ENCODE results near the gene KCNQ2.

Gene KCNQ2

DNA sequence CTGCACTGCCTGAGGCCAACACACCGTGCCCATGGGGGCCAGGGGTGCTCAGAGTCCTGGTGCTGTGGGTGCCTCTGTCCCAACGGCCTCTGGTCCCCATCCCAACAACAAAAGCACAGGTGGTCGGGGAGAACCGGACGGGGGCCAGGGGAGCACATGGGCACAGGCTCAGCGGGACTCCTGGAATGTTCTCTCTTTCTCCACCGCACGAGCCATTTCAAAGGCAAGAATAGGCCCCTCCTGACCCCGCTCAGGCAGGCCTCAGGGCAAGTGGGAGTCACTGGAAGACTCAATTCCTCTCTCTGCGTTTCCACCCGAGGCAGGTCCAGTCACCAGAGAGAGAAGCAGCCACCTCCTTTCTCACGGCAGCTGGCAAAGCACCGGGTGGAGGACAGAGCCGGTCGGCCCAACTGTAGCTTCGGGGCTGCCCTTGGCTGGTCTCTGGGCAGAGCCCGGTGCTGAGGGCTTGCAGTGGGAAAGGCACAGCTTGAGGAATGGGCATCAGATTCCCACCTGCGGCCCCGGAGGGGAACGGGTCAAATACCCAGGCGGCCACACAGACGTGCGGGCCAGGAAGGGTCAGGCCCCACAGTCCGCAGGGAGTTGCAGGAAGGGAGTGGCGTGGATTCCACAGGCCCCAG, 55.2 kb downstream of the KCNQ2 start:
- DNase-seq (ENCODE audit: low spot score), result no peak

GRCh38 chr20:63416631-63417030, 55.8 kb downstream of the KCNQ2 start:
- DNase-seq (ENCODE audit: low spot score), result no peak

DNA sequence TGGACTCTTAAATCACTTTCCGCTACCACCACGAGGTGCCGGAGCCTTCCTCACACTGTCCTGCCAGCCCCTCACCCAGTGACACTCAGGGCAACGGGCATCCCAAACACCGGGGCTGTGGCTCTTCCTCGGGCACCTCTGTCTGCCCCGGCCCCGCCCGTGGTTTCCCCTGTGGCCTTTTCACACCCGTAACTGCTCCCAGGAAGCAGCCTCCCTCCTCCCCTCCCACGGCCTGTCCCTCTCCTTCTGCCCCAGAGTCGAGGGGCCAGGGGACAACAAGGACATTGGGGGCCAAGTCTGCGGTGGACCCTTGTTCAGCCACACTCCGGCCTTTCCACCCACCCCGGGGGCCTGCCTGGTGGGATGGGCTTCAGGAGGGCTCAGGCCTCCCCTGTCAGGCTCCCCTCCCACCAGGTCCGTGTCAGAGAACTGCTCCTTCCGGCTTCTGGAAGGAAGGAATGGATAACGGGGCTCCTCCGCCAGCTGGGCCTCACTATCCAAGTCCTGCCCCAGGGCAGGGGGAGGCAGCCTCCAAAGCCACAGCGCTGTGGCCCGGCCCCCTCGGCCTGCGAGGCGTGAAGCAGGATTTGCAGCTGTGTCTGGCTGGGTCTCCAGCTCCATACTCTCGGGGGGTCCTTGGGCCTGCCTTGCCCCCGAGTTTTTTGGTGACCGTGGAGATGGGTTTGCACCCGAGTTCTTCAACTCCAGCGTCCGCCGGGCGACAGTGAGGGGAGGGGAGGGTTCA, 56.6 kb downstream of the KCNQ2 start:
- DNase-seq (ENCODE audit: low spot score), result no peak

DNA sequence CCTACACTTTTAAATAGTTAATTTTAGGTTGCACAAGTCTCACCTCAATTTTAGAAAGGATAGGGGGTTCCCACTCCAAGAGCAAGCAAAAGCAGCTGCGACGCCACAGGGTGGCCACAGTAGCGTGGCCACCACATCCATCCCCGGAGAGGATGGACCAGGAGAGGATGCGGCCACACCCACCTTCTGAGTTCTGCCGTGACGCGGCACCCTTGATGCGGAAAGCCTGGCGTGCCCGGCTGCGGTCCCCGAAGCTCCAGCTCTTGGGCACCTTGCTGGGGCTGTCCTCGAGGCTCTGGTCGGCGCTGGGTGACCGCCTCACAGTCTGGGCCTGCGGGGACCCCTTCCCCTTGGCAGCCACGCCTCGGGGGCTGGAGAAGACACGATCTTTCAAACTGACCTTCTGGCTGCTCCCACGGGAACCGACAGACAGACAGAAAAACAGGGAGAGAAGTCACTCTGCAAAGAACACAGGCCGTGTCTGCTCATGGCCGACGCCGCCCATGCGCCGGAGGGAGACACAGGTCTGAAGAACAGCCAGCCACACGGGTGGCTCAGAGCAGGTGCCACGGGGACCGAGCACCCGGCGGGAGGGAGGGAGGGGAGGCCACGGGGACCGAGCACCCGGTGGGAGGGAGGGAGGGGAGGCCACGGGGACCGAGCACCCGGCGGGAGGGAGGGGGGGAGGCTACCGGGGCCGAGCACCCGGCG, 57.6 kb downstream of the KCNQ2 start:
- DNase-seq (ENCODE audit: low spot score), result no peak

GRCh38 chr20:63413963-63414684, 58.3 kb downstream of the KCNQ2 start:
- DNase-seq (ENCODE audit: low spot score), result no peak

DNA sequence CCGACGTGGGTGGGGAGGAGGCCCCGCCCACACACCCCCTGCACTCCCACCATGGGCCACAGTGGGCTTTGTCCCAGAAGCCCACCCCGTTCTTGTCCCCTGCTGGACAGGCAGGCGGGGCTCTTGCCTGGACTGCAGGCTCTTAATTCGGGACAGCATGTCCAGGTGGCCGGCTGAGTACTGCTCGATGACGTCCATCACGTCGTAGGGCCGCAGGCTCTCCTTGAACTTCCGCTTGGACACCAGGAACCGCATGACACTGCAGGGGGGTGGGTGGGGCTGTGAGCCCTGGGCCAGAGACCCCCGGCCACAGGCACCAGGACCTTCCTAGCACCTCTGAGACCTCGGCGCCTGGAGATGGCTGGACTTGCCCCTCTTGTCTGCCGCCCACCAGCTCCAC, 59.1 kb downstream of the KCNQ2 start:
- DNase-seq (ENCODE audit: low spot score), result no peak

GRCh38 chr20:63412889-63413288, 59.6 kb downstream of the KCNQ2 start:
- DNase-seq (ENCODE audit: low spot score), result no peak

- no peak for DNase-seq (ENCODE audit: low spot score)
These were observed 60.4 kb downstream of the KCNQ2 start for GRCh38 chr20:63411898-63412631.

DNA sequence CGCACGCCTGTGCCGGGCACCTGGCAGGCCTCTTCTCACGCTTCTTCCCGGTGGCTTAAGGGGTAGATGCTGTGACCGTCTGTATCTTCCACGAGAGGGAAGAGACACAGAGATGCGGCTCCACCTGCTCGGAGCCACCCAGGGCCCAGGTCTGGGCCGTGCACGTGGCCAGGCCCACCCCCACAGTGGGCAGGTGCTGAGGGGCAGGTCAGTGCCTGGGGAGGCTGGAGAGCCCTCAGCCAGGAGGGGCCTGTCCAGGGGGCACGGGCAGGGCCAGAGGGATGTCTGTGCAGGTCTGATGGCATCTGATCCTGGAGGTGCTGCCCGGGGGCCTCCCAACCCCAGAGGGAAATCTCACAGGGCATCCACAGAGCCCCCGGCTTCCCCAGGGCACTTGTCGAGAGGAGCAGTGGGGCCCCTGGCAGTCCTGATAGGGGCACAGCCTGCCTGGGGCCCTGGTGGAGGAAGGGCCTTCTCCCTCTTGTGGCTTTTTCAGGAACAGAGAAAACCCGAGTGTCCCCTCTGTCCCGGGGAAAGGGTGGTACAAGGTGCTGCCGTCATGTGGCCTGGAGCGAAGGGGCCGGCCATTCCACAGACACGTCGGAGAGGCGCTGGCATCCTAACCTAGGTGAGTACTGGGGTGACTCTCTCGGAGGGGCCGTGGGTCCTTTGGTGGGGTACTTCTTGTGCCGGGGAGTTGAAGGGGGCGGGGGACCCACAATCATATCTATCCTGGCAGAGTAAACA, 61.1 kb downstream of the KCNQ2 start:
- DNase-seq (ENCODE audit: low spot score), result no peak

GRCh38 chr20:63409834-63410435, 62.5 kb downstream of the KCNQ2 start:
- peak; percentile 80 for DNase-seq (ENCODE audit: low spot score)

- DNase-seq (ENCODE audit: low spot score), result peak; percentile 76
These were observed 63.2 kb downstream of the KCNQ2 start for GRCh38 chr20:63409066-63409833.

- DNase-seq (ENCODE audit: low spot score), result no peak
These were observed 63.8 kb downstream of the KCNQ2 start for GRCh38 chr20:63408684-63409046.

GRCh38 chr20:63407928-63408683, 64.3 kb downstream of the KCNQ2 start:
- no peak for DNase-seq (ENCODE audit: low spot score)

- DNase-seq (ENCODE audit: low spot score), result no peak
These were observed 65.7 kb downstream of the KCNQ2 start for GRCh38 chr20:63406617-63407245.

- no peak for DNase-seq (ENCODE audit: low spot score)
These were observed 66.4 kb downstream of the KCNQ2 start for GRCh38 chr20:63406011-63406410.

DNA sequence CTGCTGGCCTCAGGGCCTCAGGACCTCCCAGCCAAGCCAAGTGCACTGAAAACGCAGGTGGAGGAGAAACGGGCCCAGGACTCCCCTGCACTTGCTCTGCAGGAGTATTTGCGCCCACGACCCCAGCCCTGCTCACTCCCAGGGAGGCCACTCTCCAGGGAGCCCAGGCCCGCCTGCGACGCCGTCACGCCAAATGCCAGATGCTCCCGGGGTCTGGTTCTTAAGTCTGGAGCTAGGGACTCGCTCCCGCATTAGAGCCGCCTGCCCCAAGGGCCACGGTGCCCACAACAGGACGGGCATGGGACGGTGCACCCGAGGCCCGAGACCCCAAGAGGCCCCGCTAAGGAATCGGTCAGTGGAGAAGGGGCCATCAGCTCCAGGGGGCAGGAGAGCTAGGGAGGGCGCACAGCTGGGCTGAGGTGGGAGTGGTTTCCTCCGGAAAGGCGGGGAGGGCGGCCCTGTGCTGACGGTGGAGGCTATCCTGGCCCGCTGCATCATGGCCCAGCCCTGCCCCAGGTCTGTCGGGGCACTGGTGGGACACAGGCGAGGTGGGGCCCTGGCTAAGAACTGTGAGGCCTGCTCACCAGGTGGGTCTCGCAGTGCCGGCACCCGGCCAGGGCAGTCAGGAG, 67.2 kb downstream of the KCNQ2 start:
- DNase-seq (ENCODE audit: low spot score), result no peak

DNA sequence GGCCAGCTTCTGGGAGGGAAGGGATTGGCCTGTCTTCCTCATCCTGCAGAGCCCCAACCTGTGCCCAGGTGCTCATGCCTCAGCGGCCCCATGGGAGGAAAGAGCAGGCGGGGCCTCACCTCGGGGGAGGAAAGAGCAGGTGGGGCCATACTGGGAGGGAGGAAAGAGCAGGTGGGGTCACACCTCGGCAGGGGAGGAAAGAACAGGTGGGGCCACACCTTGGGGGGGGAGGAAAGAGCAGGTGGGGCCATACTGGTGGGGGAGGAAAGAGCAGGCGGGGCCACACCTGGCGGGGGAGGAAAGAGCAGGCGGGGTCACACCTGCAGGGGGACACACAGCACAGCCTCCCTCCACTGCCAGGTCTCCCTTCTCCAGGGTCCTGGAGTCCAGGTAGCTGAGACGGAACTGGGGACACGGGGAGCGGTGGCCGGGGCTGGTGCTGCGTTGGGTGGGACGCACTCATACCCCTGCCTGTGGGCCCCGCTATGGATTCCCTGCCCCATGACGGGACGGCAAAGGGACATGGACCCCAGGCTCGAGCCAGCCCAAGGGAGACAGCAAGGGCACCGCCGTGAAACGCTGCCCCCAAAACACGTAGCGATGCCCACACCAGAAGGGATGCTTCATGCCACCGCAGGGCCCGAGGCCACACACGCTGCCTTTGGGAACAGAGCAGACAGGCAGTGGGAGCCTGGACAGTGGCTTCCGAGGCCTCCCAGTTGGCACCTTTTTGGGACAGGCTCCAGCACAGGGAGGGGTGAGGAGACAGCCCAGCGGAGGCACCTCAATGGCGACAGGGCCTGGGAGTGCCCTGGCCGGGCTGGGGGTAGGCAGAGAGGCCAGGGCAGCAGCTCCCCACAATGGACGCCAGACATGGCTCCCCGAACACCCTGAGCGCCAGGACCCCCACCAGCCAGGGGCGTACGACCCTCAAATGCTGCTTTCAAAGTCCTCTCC, 68.0 kb downstream of the KCNQ2 start:
- DNase-seq (ENCODE audit: low spot score), result no peak

All from iPS-NIHi11 (cell line).